ENCODE measurements around the gene DOP1B.

GRCh38 chr21:36186506-36187399 is 30.1 kb downstream of the DOP1B start:
- TF ChIP-seq CTCF (IDR thresholded peaks at IDR 0.05; ENCODE audit: low read length) (no peak), EZH2 (optimal IDR thresholded peaks at IDR 0.05; ENCODE audit: low read depth, low read length) (no peak)

All from MM.1S (cell line).